LHCN-M2 (cell line): ENCODE results near the gene SREBF1. TPM values are rescaled to one million over a fixed set of nuclear protein-coding genes. Genes with fewer than 3 reads are reported as not detected.

Experiments
- DNase-seq: peaks from one replicate; pipeline ENCODE4 v3.0.0-alpha.2; 2012; ENCODE audit warnings: low read depth
- total RNA-seq: library from RNA; depleted of rRNA; stranded (reverse); fragments of >200 nt; gene quantifications from 2 replicates; pipeline ENCODE4 v1.2.3, GENCODE V29; 2014; rRNA removed

The SREBF1 gene
- total RNA-seq, 1 experiment from 2014 or later: 53.0 TPM

GRCh38 chr17:17763136-17763535, 73.7 kb downstream of the SREBF1 start:
- DNase-seq: no peak

- no peak for DNase-seq
Observed at GRCh38 chr17:17762744-17763105, 74.1 kb downstream of the SREBF1 start.

Other genes starting within 250 kb of the SREBF1 start
- gene PEMT, start 245.3 kb downstream of the SREBF1 start, total RNA-seq: 35.4 and 44.8 TPM in 2 replicates
- 7.5 and 10.3 TPM in 2 replicates for gene RAI1, start 155.5 kb downstream of the SREBF1 start, total RNA-seq
- gene TOM1L2, start 135.4 kb upstream of the SREBF1 start, total RNA-seq: 39.2 and 111 TPM in 2 replicates
- gene DRC3, start 135.9 kb upstream of the SREBF1 start, total RNA-seq: 0.06 and 1.1 TPM in 2 replicates
- gene ATPAF2, start 202.2 kb upstream of the SREBF1 start, total RNA-seq: 12.6 and 12.8 TPM in 2 replicates
- gene GID4, start 202.4 kb upstream of the SREBF1 start, total RNA-seq: 6.0 and 6.8 TPM in 2 replicates